B cell (primary cell): ENCODE measurements around the gene INCA1. TPM values are rescaled to one million over a fixed set of nuclear protein-coding genes. Genes with fewer than 3 reads are reported as not detected.

Experiments used
- ATAC-seq: fragments of 200-7000 bp; cut with Tn5 transposase; one replicate; pipeline ENCODE4 v1.10.0; 2021; ENCODE audit warnings: low read depth, mild to moderate bottlenecking, moderate number of reproducible peaks, moderate library complexity
- CTCF ChIA-PET: fragments of 350-600 bp; sonication (Branson Sonifier 250); formaldehyde crosslinking; loops from one replicate; lab custom pipeline; 2021; ENCODE audit warnings: antibody characterized with exemption, inconsistent platforms; lab: Charles Lee
- POLR2A ChIA-PET: fragments of 350-600 bp; sonication (Branson Sonifier 250); formaldehyde crosslinking; loops from one replicate; lab custom pipeline; 2021; ENCODE audit warnings: antibody characterized with exemption; lab: Charles Lee
- DNase-seq: peaks from one replicate; pipeline ENCODE4 v3.0.0; 2013
- H2AFZ ChIP-seq: 2 replicates; pipeline ENCODE4 v1.6.1; 2012; ENCODE audit warnings: mild to moderate bottlenecking, low read depth, low read length; ENCODE audit not compliant: insufficient read depth, poor library complexity, severe bottlenecking
- H3K27ac ChIP-seq, 2 donors: 1 replicate in 1 of 2; 2 replicates in 1 of 2; pipeline ENCODE4 v1.5.1; 2012 to 2013; ENCODE audit warnings: low read length in 2 of 2, mild to moderate bottlenecking in 2 of 2, moderate library complexity in 1 of 2
- H3K27me3 ChIP-seq, 4 experiments: fragments of 200-600 bp in 1 of 4; sonication (generic) in 1 of 4; replicated peaks in 1 of 4; 1 replicate in 2 of 4; 2 replicates in 2 of 4; pipeline versions ENCODE4 v1.6.1 to v1.7.0; 2013 to 2016; ENCODE audit warnings: low read length in 3 of 4, mild to moderate bottlenecking in 2 of 4, mixed read lengths in 1 of 4, moderate library complexity in 1 of 4; ENCODE audit not compliant: insufficient read depth in 4 of 4, control insufficient read depth in 3 of 4; ENCODE audit errors: control extremely low read depth in 1 of 4
- H3K36me3 ChIP-seq, 2 experiments: replicated peaks in 1 of 2; 1 replicate in 1 of 2; 2 replicates in 1 of 2; pipeline versions ENCODE4 v1.6.1 to v1.7.1; 2013; ENCODE audit warnings: low read length in 1 of 2; ENCODE audit not compliant: insufficient read depth in 2 of 2, control insufficient read depth in 1 of 2; ENCODE audit errors: control extremely low read depth in 1 of 2, extremely low read depth in 1 of 2
- H3K4me1 ChIP-seq, 2 donors: fragments of 200-600 bp in 1 of 2; sonication (generic) in 1 of 2; 1 replicate in 1 of 2; 2 replicates in 1 of 2; pipeline versions ENCODE4 v1.5.1 to v1.6.1; 2013 to 2017; ENCODE audit warnings: low read length in 2 of 2; ENCODE audit not compliant: control insufficient read depth in 2 of 2, insufficient read depth in 2 of 2
- H3K4me2 ChIP-seq: replicated peaks from 2 replicates; pipeline ENCODE3; 2012; ENCODE audit warnings: mild to moderate bottlenecking, low read depth, low read length; ENCODE audit not compliant: poor library complexity, severe bottlenecking
- H3K4me3 ChIP-seq, 5 experiments: fragments of 200-600 bp in 1 of 5; sonication (generic) in 1 of 5; 1 replicate in 3 of 5; 2 replicates in 2 of 5; pipeline versions ENCODE4 v1.5.1 to v1.7.0; 2011 to 2016; ENCODE audit warnings: low read length in 4 of 5, mild to moderate bottlenecking in 4 of 5, low read depth in 2 of 5, control low read depth in 1 of 5, moderate library complexity in 1 of 5; ENCODE audit not compliant: insufficient read depth in 1 of 5; ENCODE audit errors: control extremely low read depth in 1 of 5, extremely low read depth in 1 of 5
- H3K79me2 ChIP-seq: fragments of 200-600 bp; sonication (generic); one replicate; pipeline ENCODE4 v1.6.0; 2016; ENCODE audit warnings: low read length; ENCODE audit not compliant: control insufficient read depth, insufficient read depth
- H3K9ac ChIP-seq: fragments of 200-600 bp; sonication (generic); 2 replicates; pipeline ENCODE4 v1.6.1; 2017; ENCODE audit warnings: mild to moderate bottlenecking, low read length, moderate library complexity
- H3K9me3 ChIP-seq, 3 donors: one replicate each; pipeline versions ENCODE4 v1.6.1 to v1.7.1; 2013; ENCODE audit warnings: low read length in 2 of 3; ENCODE audit not compliant: control insufficient read depth in 2 of 3, insufficient read depth in 1 of 3; ENCODE audit errors: control extremely low read depth in 1 of 3
- H4K20me1 ChIP-seq: 2 replicates; pipeline ENCODE4 v1.6.0; 2012; ENCODE audit warnings: mild to moderate bottlenecking, low read length; ENCODE audit not compliant: insufficient read depth, control insufficient read depth, poor library complexity, severe bottlenecking
- H3K27ac Mint-ChIP-seq: one replicate; pipeline ENCODE4 v1.8.0; 2021; ENCODE audit warnings: mixed read lengths
- H3K27me3 Mint-ChIP-seq: one replicate; pipeline ENCODE4 v1.8.0; 2021; ENCODE audit warnings: mixed read lengths
- H3K4me1 Mint-ChIP-seq: one replicate; pipeline ENCODE4 v1.8.0; 2021; ENCODE audit warnings: mixed read lengths
- H3K4me3 Mint-ChIP-seq: one replicate; pipeline ENCODE4 v1.8.0; 2021; ENCODE audit warnings: mixed read lengths
- H3K9me3 Mint-ChIP-seq: one replicate; pipeline ENCODE4 v1.8.0; 2022; ENCODE audit warnings: mixed read lengths; ENCODE audit not compliant: insufficient read depth
- CTCF ChIP-seq: fragments of 200-600 bp; IDR thresholded peaks from one replicate; pipeline ENCODE4 v1.8.0; 2022; ENCODE audit warnings: antibody characterized with exemption, mild to moderate bottlenecking
- EZH2 ChIP-seq: IDR thresholded peaks from 2 replicates; pipeline ENCODE4 v1.6.1; 2012; ENCODE audit warnings: borderline replicate concordance, low read depth, mild to moderate bottlenecking, moderate library complexity, low read length; ENCODE audit not compliant: insufficient read depth, poor library complexity, severe bottlenecking
- WGBS: methylation state at CpG from one replicate; pipeline ENCODE4 v1.1.5; 2013; ENCODE audit warnings: missing lambda C conversion rate; ENCODE audit not compliant: insufficient coverage; 5-methylcytosine and 5-hydroxymethylcytosine counted together
- intact Hi-C: fragments of 100-400 bp; cut with micrococcal nuclease; formaldehyde crosslinking; loops from one replicate; pipeline ENCODE4 v1.10.0; 2022
- polyA plus RNA-seq: library from polyadenylated mRNA; depleted of rRNA; stranded (reverse); fragments of >200 nt; gene quantifications from 2 replicates; pipeline ENCODE4 v1.2.3, GENCODE V29; 2012
- total RNA-seq, 2 donors: library from RNA; stranded (reverse); fragments of 120-200 nt in 1 of 2; gene quantifications; 1 replicate in 1 of 2; 2 replicates in 1 of 2; pipeline versions ENCODE4 v1.2.3 to v1.2.4, GENCODE V29; 2013 to 2022

INCA1 gene
- total and polyA plus RNA-seq, 2 donors (not counting 1 experiment from before 2014, with no cell fraction given), result 0.30 to 0.60 TPM

- CTCF ChIA-PET, result interaction anchor here (1.1 to 7.8 kb wide), 4 partner anchors 20 to 123 kb away, joined by 3 to 153 read pairs (median 6); no protein-coding TSS in a partner anchor
- Mint-ChIP-seq H3K27ac (peak overlapping the region; percentile 32), H3K4me1 (peaks cover 25% of the 10 kb centered on the region), H3K4me3 (peak overlapping the region; percentile 19), H3K27me3 (no peaks in the 10 kb centered on the region), H3K9me3 (no peaks in the 10 kb centered on the region)
- Histone ChIP-seq H3K4me1 (peaks cover 7 to 18% of the 10 kb centered on the region in 2 donors), H3K79me2 (no peaks in the 10 kb centered on the region), H3K4me3 (no peak overlapping the region), H3K27ac (no peak overlapping the region), H3K9ac (no peak overlapping the region), H3K9me3 (no peaks in the 10 kb centered on the region), H4K20me1 (no peaks in the 10 kb centered on the region), H3K27me3 (peaks cover 0 to 21% (median 5%) of the 10 kb centered on the region in 4 experiments), H2AFZ (no peak overlapping the region), H3K4me2 (no peak overlapping the region), H3K36me3 (no peaks in the 10 kb centered on the region)
- no peak for ATAC-seq
- no peak for TF ChIP-seq EZH2
- no peak for TF ChIP-seq CTCF
- POLR2A ChIA-PET, result no interaction called here
- intact Hi-C loops, result loop anchor here (5.0 kb wide), 2 partner anchors 36 to 44 kb away; partner anchors contain the start of genes INCA1, KIF1C and ZFP3
- no peak for DNase-seq
- WGBS, result 94% methylated on average over 6 of the region's 6 CpGs
Observed at GRCh38 chr17:5032865-5033264, 35.5 kb upstream of the INCA1 start.

- Mint-ChIP-seq H3K9me3 (no peaks in the 10 kb centered on the region), H3K4me1 (peaks cover 25% of the 10 kb centered on the region), H3K4me3 (peak overlapping the region; percentile 89), H3K27me3 (no peaks in the 10 kb centered on the region), H3K27ac (peak overlapping the region; percentile 67)
- 0% methylated on average over 13 of the region's 48 CpGs for WGBS
- H3K27me3 ChIP-seq, result peaks cover 0 to 21% (median 5%) of the 10 kb centered on the region in 4 experiments
- H3K4me1 ChIP-seq, result peaks cover 7 to 18% of the 10 kb centered on the region in 2 donors
- intact Hi-C loops, result loop anchor here (1.0 to 5.0 kb wide), 4 partner anchors 17 to 46 kb away; partner anchors contain the start of genes INCA1, KIF1C and ZFP3
- ChIA-PET POLR2A (interaction anchor here (1.0 to 1.4 kb wide), 2 partner anchors 12 to 18 kb away, joined by 3 to 7 read pairs; no protein-coding TSS in a partner anchor), CTCF (interaction anchor here (1.2 to 7.8 kb wide), 11 partner anchors 13 to 122 kb away, joined by 3 to 153 read pairs (median 8); partner anchors contain the start of gene INCA1)
- no peaks in the 10 kb centered on the region for H3K79me2 ChIP-seq
- no peaks in the 10 kb centered on the region for H3K36me3 ChIP-seq
- peak; percentile 88 for DNase-seq
- H3K9ac ChIP-seq, result peak overlapping the region; percentile 64
- peak; percentile 80 for TF ChIP-seq CTCF
- no peak for TF ChIP-seq EZH2
- H3K9me3 ChIP-seq, result no peaks in the 10 kb centered on the region
- peak; percentile 87 for ATAC-seq
- H4K20me1 ChIP-seq, result no peaks in the 10 kb centered on the region
- H3K4me3 ChIP-seq, result peak overlapping the region; percentile 34 to 67 (median 38)
- H2AFZ ChIP-seq, result peak overlapping the region; percentile 54
- H3K4me2 ChIP-seq, result peak overlapping the region; percentile 85
- peak overlapping the region; percentile 24 to 62 for H3K27ac ChIP-seq
Observed at GRCh38 chr17:5031365-5032082, 34.2 kb upstream of the INCA1 start.
